HG02678 (cell line): ENCODE data around the gene STK10.

ENCODE experiments used
- ATAC-seq: cut with Tn5 transposase; IDR thresholded peaks from one replicate; pipeline ENCODE4 v1.9.1; 2021; ENCODE audit warnings: mild to moderate bottlenecking, moderate library complexity; ENCODE audit not compliant: unreplicated experiment

The STK10 gene

DNA sequence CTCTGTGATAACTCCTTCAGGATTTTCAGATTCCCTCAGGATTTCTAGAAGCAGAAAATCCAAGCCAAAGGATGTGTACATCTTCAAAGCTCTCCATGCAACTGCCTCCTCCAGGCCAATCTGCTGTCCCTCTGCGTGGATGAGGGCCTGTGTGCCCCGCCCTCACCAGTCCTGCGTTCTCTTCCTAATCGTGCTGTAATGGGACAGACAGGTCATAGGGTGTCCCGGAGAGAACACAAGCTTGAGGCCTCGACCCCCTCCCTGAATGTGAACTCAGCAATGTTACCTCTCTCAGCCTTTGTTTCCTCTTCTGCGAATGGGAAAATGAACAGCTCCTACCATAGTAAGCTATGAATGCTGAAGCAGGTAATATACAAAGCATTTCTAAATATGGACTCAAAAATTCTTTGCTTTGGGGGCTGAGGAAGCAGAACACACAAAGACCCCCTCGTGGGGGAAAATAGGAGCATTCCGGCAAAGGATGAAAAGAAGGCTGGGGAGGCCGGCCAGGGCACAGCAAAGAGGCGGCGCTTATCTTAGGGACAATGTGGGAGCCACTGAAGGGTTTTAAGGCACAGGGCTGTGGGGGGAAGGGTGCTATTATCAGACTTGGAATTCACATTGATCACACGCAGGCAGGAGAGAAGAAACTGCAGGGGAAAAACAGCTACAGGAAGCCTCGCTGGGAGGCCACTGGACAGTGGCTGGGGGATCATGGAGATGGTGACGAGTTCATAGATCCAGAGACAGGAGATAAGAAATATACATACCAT lies 124.4 kb downstream of the STK10 start:
- no peak for ATAC-seq

DNA sequence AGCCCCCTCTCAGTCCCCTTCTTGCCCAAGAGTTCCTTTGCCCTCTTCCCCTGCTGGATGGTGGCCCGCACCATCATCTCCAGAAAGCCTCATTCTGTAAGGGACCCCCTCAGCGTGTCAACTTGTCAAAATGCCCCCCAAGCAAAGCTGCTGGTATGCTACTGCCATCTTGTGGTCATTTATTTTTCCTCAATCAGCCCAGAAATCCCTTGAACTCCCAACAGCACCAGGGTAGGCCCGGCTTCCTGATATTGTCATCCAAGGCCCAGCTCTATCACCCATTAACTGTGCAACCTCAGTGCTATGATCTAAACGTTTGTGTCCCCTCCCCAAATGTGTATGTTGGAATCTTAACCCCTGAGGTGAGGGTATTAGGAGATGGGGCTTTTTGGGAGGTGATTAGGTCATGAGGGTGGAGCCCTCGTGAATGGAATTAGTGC lies 128.3 kb downstream of the STK10 start:
- ATAC-seq, result no peak

DNA sequence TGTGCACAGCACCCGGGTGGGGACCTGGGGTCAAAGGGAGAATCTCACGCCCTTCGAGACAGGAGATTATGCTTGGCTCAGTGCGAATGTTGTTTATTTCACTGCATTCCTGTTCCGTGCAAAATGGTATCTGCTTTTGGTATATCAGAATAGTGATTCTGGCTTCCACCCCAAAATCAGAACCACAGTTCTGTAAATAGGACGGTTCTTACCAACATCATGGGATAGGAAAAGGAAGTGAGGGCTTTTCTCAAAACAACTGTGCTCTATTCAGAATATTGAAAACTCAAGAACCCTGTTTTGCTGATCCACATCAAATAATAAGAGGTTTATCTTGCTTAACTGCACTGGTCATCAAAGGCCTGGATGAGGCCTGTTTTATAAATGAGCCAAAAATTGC lies 129.9 kb downstream of the STK10 start:
- ATAC-seq, result no peak

DNA sequence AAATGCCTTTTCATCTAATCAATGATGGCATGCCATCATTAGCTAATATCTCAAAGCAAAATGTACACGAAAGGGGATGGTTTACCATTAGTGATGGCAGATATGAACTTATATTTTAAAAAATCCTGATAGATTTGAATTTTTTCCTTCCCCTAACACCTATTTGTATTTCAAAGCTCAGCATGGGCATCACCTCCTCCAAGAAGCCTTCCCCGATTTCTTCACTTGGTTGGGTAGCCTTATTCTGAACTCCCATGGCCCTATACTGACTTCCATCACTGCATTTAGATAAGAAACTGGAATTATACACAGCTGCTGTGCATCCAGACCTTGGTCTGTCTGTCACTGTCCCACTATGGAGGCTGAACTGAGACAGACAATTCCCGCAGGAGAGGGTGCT lies 132.0 kb downstream of the STK10 start:
- no peak for ATAC-seq

GRCh38 chr5:172055421-172055820 lies 132.6 kb downstream of the STK10 start:
- ATAC-seq, result no peak

DNA sequence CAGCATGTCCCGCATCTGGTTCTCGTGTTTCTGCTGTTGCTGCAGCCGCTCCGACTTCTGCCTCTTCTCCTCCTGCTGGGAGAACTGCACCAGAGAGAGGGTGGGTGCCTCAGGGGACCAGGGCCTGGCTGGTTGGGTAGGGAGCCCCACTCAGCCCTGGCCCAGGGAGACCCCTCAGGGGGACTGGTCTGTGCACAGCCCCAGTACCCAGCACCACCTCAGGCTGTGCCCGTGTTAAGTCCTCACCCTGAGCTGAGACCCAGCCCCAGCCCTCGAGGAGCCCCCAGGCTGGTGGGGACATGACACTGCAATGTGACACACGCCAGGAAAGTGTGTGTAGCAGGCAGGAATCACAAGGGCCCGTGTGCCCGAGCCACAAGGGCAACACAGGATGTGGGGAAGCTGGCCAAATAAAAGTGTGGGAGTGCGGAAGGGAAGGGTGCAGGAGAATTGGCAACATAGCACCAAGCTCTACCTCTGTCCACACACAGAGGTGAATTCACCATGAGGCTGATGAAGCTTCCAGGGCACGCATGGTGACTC lies 133.3 kb downstream of the STK10 start:
- ATAC-seq, result no peak

DNA sequence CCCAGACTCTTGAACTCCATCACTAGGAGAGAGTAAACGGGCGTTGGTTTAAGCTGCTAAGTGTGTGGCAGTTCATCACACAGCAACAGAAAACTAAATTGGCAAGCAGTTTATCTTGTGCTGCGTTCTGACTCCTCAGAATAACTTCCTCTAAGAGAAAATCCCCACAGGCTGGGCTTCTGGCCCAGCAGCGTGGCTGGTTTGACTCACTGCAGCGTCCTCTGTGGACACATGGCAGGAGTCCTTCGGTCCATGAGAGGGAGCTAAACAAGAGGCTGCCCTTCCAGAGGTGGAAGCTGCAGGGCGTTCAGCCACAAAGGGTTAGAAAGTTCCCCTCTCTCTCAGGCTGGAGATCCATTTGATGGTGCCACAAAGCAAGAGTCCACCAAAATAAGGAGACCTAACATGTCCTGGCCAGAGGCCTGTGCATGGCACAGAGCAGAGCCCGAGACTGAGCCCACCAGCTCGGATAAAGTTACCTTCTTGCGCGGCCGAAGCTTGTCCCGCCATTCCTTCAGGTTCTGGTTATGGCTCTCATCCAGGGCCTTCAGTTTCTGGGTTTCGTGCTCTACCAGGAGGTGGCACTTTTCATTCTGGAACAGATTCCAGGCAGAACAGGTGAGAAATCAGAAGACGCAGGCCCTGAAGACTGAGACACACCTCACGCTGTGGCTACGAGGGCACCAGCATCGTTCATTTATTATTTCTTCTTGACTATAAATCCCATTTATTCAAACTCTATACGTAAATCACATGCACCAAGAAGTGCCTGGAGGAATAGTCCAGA lies 135.4 kb downstream of the STK10 start:
- no peak for ATAC-seq

GRCh38 chr5:172051643-172052339 lies 136.2 kb downstream of the STK10 start:
- no peak for ATAC-seq

GRCh38 chr5:172050080-172050479 lies 137.9 kb downstream of the STK10 start:
- ATAC-seq, result no peak

DNA sequence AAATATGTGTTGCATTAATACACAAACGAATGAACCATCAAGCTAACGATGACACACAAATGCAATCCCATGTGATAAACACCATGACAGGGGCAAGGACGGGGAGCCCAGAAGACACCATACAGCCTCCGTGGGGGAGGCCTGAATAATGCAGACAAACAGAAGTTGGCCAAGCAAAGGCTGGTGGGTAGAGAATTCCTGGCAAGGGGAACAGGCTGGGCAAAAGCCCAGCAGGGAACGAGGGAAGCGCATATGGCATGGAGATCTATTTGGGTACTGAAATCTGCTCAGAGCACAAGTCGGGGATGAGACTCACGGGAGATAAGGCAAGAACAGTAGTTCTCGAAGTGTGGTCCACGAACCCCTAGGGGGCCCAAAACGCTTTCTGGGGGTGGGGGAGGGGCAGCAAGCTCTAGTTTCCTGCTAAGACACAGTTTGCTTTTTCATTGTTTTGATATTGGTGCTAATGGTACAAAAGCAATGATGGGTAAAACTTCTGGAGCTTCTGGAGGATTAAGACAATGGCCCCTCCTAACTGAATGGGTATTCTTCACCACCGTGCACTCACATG lies 138.7 kb downstream of the STK10 start:
- no peak for ATAC-seq

DNA sequence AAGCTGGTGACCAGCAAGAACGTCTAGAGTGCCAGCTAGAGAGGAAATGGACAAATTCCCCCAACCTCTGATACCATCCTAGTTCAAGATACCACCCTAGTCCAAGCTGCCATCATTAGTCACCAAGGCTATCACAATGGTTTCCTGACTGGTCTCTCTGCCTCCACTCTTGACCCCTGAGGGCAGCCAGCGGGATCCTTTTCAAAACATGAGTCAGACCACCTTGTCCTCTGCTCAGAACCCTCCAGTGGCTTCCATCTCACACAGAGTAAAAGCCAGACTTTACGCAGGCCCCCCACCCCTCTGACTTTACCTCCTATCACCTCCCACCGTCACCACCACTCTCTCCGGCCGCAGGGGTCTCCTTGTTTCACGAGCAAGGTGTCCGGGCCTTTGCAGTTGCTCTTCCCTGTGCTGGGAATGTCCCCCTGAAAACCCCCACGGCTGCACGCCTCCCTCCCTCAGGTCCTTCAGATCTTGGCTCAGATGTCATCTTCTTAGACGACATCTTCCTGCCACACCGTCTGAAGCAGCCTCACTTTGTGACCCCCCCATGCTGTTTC lies 139.4 kb downstream of the STK10 start:
- no peak for ATAC-seq

DNA sequence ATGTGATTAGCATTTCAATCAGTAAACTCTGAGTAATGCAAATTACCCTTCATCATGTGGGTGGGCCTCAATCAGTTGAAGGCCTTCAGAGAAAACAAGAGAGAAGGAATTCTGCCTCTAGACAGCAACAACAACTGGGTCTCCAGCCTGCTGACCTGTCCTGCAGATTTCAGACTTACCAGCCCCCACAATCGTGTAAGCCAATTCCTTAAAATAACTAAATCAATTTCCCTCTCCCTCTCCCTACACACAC lies 139.9 kb downstream of the STK10 start:
- no peak for ATAC-seq

- ATAC-seq, result no peak
Observed at GRCh38 chr5:172046593-172046992, 141.4 kb downstream of the STK10 start.

GRCh38 chr5:172045315-172045632 lies 142.8 kb downstream of the STK10 start:
- ATAC-seq, result no peak

GRCh38 chr5:172044631-172045314 lies 143.3 kb downstream of the STK10 start:
- no peak for ATAC-seq

DNA sequence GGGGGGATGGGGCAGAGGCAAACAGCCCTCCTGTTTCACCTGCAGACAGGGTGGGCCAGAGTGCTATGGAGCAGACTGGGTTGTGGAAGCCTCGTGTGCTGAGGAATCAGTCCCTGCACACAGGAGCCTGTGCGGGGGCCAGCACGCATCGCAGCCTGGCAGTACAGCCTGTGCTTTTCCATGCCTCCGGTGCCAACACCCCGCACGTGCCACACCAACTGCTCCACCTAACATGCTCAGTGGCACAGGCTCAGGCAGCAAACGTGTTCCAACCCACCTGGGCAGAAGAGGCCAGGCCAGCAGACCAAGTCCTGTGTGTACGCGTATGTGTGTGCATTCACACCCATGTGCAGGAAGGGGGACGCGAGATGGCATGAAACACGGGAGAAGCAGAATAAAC lies 144.2 kb downstream of the STK10 start:
- ATAC-seq, result no peak

DNA sequence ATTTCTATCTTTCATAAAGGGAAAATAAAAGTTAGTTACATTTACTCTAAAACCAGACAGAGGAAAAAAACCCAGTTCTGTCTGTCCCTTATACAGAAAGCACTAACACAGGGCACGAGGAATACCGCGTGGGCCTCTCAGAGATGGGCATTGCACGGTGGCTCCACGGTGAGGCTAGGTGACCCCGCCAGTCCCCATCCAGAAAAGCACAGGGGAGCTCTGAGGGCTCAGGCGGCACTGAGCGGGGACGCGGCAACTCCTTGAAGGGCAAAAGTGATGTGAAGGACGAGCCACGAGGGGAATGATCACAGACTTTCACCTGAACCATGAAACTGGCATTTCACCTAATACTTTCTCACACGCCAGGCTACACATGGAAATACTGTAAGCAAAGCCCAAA lies 145.8 kb downstream of the STK10 start:
- no peak for ATAC-seq

DNA sequence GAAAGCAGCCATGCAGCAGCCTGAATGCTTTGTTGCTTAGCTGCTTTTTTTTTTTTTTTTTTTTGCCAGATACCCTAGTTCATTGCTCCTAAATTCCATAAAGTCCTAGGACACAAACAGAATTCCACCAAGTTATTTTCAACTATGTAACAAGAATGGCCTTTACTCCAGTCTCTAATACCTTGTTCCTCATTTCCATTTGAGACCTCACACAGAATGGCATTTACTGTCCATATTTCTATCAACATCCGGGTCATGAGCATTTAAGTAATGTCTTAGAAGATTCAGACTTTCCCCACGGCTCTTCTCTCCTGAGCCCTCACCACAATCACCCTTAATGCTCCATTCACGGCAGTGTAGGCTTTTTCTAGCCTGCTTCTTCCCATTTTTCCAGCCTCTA lies 149.9 kb downstream of the STK10 start:
- ATAC-seq, result no peak

- ATAC-seq, result peak; percentile 84
Observed at GRCh38 chr5:172035049-172035448, 153.0 kb downstream of the STK10 start.

- ATAC-seq, result no peak
Observed at GRCh38 chr5:172031894-172032461, 156.0 kb downstream of the STK10 start.
